ENCODE results near the gene AGAP1. TPM values are rescaled to one million over a fixed set of nuclear protein-coding genes. Genes with fewer than 3 reads are reported as not detected.

The AGAP1 gene
- total RNA-seq, 2 donors from 2014 or later: 32.8 to 34.7 TPM

GRCh38 chr2:236046715-236047114 lies 552.9 kb downstream of the AGAP1 start:
- no peaks in the 10 kb centered on the region for H3K4me1 ChIP-seq (ENCODE audit: control insufficient read depth, insufficient read depth, low read length)
- H3K36me3 ChIP-seq (ENCODE audit: control insufficient read depth, insufficient read depth, low read length): no peaks in the 10 kb centered on the region
- H3K27me3 ChIP-seq (ENCODE audit: control insufficient read depth, insufficient read depth, low read length, poor library complexity, severe bottlenecking): no peaks in the 10 kb centered on the region
- peaks cover 5% of the 10 kb centered on the region for H3K4me1 Mint-ChIP-seq
- H3K4me3 Mint-ChIP-seq: no peak overlapping the region
- no peaks in the 10 kb centered on the region for H3K9me3 ChIP-seq (ENCODE audit: control insufficient read depth, low read length)
- H3K9ac ChIP-seq (ENCODE audit: extremely low read depth, low read length, poor library complexity, severe bottlenecking): no peak overlapping the region
- no peak overlapping the region for H3K4me3 ChIP-seq (ENCODE audit: low read length)
- TF ChIP-seq CTCF (conservative IDR thresholded peaks at IDR 0.05): no peak
- H3K27ac ChIP-seq (ENCODE audit: low read depth, low read length): no peak overlapping the region
- DNase-seq: no peak
- peaks cover 26% of the 10 kb centered on the region for H3K36me3 Mint-ChIP-seq (ENCODE audit: low read depth)
- no peaks in the 10 kb centered on the region for H3K9me3 Mint-ChIP-seq
- 94 to 100% methylated on average over 3 of the region's 3 CpGs for WGBS, 2 experiments (ENCODE audit: insufficient coverage in 1 of 2, insufficient read length in 1 of 2)
- H3K27ac Mint-ChIP-seq: no peak overlapping the region
- peaks cover 6% of the 10 kb centered on the region for H3K27me3 Mint-ChIP-seq (ENCODE audit: insufficient read depth)

- Mint-ChIP-seq H3K27me3 (ENCODE audit: insufficient read depth) (peaks cover 8% of the 10 kb centered on the region), H3K4me1 (peaks cover 5% of the 10 kb centered on the region), H3K27ac (no peak overlapping the region), H3K4me3 (no peak overlapping the region), H3K36me3 (ENCODE audit: low read depth) (peaks cover 26% of the 10 kb centered on the region), H3K9me3 (no peaks in the 10 kb centered on the region)
- H3K27me3 ChIP-seq (ENCODE audit: control insufficient read depth, insufficient read depth, low read length, poor library complexity, severe bottlenecking): no peaks in the 10 kb centered on the region
- no peak overlapping the region for H3K4me3 ChIP-seq (ENCODE audit: low read length)
- 94 to 97% methylated on average over 4 to 10 of the region's 10 CpGs for WGBS, 2 experiments (ENCODE audit: insufficient coverage in 1 of 2, insufficient read length in 1 of 2)
- TF ChIP-seq CTCF (conservative IDR thresholded peaks at IDR 0.05): no peak
- no peaks in the 10 kb centered on the region for H3K4me1 ChIP-seq (ENCODE audit: control insufficient read depth, insufficient read depth, low read length)
- no peak for DNase-seq
- H3K9me3 ChIP-seq (ENCODE audit: control insufficient read depth, low read length): no peaks in the 10 kb centered on the region
- H3K27ac ChIP-seq (ENCODE audit: low read depth, low read length): no peak overlapping the region
- H3K9ac ChIP-seq (ENCODE audit: extremely low read depth, low read length, poor library complexity, severe bottlenecking): no peak overlapping the region
- H3K36me3 ChIP-seq (ENCODE audit: control insufficient read depth, insufficient read depth, low read length): no peaks in the 10 kb centered on the region
Observed at GRCh38 chr2:236047176-236047575, 553.3 kb downstream of the AGAP1 start.

- no peak overlapping the region for H3K4me3 ChIP-seq (ENCODE audit: low read length)
- Mint-ChIP-seq H3K4me3 (no peak overlapping the region), H3K27ac (no peak overlapping the region), H3K4me1 (peaks cover 8% of the 10 kb centered on the region), H3K9me3 (no peaks in the 10 kb centered on the region), H3K27me3 (ENCODE audit: insufficient read depth) (peaks cover 16% of the 10 kb centered on the region), H3K36me3 (ENCODE audit: low read depth) (peaks cover 24% of the 10 kb centered on the region)
- H3K4me1 ChIP-seq (ENCODE audit: control insufficient read depth, insufficient read depth, low read length): no peaks in the 10 kb centered on the region
- TF ChIP-seq CTCF (conservative IDR thresholded peaks at IDR 0.05): no peak
- 94 to 97% methylated on average over 9 to 10 of the region's 10 CpGs for WGBS, 2 experiments (ENCODE audit: insufficient coverage in 1 of 2, insufficient read length in 1 of 2)
- no peaks in the 10 kb centered on the region for H3K9me3 ChIP-seq (ENCODE audit: control insufficient read depth, low read length)
- peaks cover 4% of the 10 kb centered on the region for H3K27me3 ChIP-seq (ENCODE audit: control insufficient read depth, insufficient read depth, low read length, poor library complexity, severe bottlenecking)
- H3K9ac ChIP-seq (ENCODE audit: extremely low read depth, low read length, poor library complexity, severe bottlenecking): no peak overlapping the region
- no peak overlapping the region for H3K27ac ChIP-seq (ENCODE audit: low read depth, low read length)
- H3K36me3 ChIP-seq (ENCODE audit: control insufficient read depth, insufficient read depth, low read length): no peaks in the 10 kb centered on the region
- DNase-seq: no peak
Observed at GRCh38 chr2:236047886-236048540, 554.2 kb downstream of the AGAP1 start.

All from endodermal cell (in vitro differentiated cells).